ENCODE data around the gene DNMT1. TPM values are rescaled to one million over a fixed set of nuclear protein-coding genes. Genes with fewer than 3 reads are reported as not detected.

The DNMT1 gene
- total RNA-seq, 1 experiment from 2014 or later: 227 TPM

GRCh38 chr19:10168386-10168948, 26.3 kb downstream of the DNMT1 start:
- Histone ChIP-seq H3K4me2 (ENCODE audit: insufficient read depth, insufficient read length, low read length) (no peak overlapping the region), H3K23me2 (ENCODE audit: insufficient read length, low read depth, low read length, poor library complexity, severe bottlenecking) (no peaks in the 10 kb centered on the region), H2BK15ac (ENCODE audit: low read depth, low read length) (no peak overlapping the region), H3K14ac (ENCODE audit: insufficient read depth, low read length) (no peak overlapping the region), H2BK5ac (ENCODE audit: insufficient read length, low read length) (no peak overlapping the region), H3K9me3 (ENCODE audit: control insufficient read depth, low read depth, low read length) (no peaks in the 10 kb centered on the region), H3K79me2 (ENCODE audit: insufficient read depth, low read length) (no peaks in the 10 kb centered on the region), H3K27me3 (ENCODE audit: insufficient read depth, low read length) (no peaks in the 10 kb centered on the region), H3K9ac (ENCODE audit: extremely low read depth, insufficient read length, low read length) (no peak overlapping the region), H4K20me1 (ENCODE audit: control insufficient read depth, insufficient read depth, insufficient read length) (no peaks in the 10 kb centered on the region), H3K27ac (ENCODE audit: insufficient read length, low read depth, low read length) (no peak overlapping the region), H2BK12ac (ENCODE audit: insufficient read length, low read depth, low read length) (no peak overlapping the region), H3K4ac (ENCODE audit: low read depth, low read length) (no peak overlapping the region), H2BK20ac (ENCODE audit: low read depth, low read length, poor library complexity, severe bottlenecking) (no peak overlapping the region), H2AFZ (ENCODE audit: low read length) (no peak overlapping the region), H3K79me1 (ENCODE audit: insufficient read depth, low read depth, low read length, poor library complexity, severe bottlenecking) (no peaks in the 10 kb centered on the region), H3K56ac (ENCODE audit: insufficient read length, low read depth, low read length) (no peak overlapping the region), H3K18ac (ENCODE audit: insufficient read length, low read depth, low read length) (no peak overlapping the region), H4K91ac (ENCODE audit: insufficient read length, low read depth, low read length) (no peak overlapping the region), H4K5ac (ENCODE audit: insufficient read length, low read depth, low read length) (no peak overlapping the region), H3K4me1 (ENCODE audit: insufficient read depth, low read length) (no peaks in the 10 kb centered on the region), H2BK120ac (ENCODE audit: low read depth, low read length, poor library complexity, severe bottlenecking) (no peak overlapping the region), H4K8ac (replicated peaks; ENCODE audit: insufficient read length, low read depth, low read length) (no peak overlapping the region), H3T11ph (ENCODE audit: low read length) (no peak overlapping the region), H3K23ac (ENCODE audit: insufficient read length, low read depth, low read length) (no peak overlapping the region), H2AK5ac (ENCODE audit: insufficient read length, low read length) (no peak overlapping the region)
- TF ChIP-seq, protein P1, sequence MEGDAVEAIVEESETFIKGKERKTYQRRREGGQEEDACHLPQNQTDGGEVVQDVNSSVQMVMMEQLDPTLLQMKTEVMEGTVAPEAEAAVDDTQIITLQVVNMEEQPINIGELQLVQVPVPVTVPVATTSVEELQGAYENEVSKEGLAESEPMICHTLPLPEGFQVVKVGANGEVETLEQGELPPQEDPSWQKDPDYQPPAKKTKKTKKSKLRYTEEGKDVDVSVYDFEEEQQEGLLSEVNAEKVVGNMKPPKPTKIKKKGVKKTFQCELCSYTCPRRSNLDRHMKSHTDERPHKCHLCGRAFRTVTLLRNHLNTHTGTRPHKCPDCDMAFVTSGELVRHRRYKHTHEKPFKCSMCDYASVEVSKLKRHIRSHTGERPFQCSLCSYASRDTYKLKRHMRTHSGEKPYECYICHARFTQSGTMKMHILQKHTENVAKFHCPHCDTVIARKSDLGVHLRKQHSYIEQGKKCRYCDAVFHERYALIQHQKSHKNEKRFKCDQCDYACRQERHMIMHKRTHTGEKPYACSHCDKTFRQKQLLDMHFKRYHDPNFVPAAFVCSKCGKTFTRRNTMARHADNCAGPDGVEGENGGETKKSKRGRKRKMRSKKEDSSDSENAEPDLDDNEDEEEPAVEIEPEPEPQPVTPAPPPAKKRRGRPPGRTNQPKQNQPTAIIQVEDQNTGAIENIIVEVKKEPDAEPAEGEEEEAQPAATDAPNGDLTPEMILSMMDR (conservative IDR thresholded peaks at IDR 0.05): no peak
- no peak overlapping the region for H3K4me3 Mint-ChIP-seq
- no CpG with 5 or more reads among the region's 2 CpGs for WGBS (ENCODE audit: extremely low coverage, insufficient read length, low lambda C conversion rate)
- H3K27me3 Mint-ChIP-seq (ENCODE audit: low read depth): no peaks in the 10 kb centered on the region
- H3K36me3 Mint-ChIP-seq (ENCODE audit: insufficient read depth in 1 of 3, low read depth in 3 of 3): peaks cover 33 to 84% (median 77%) of the 10 kb centered on the region in 3 experiments; a peak in 6 of 7 replicates
- no peaks in the 10 kb centered on the region for H3K4me1 Mint-ChIP-seq
- no peak overlapping the region; a peak in 1 of 7 replicates for H3K27ac Mint-ChIP-seq
- no peak for DNase-seq
- H3K9me3 Mint-ChIP-seq: no peaks in the 10 kb centered on the region

All from H9 (cell line).